ENCODE results near the gene NEUROD4. TPM values are rescaled to one million over a fixed set of nuclear protein-coding genes. Genes with fewer than 3 reads are reported as not detected.

The NEUROD4 gene
- total and polyA plus RNA-seq, 8 donors, result not detected

DNA sequence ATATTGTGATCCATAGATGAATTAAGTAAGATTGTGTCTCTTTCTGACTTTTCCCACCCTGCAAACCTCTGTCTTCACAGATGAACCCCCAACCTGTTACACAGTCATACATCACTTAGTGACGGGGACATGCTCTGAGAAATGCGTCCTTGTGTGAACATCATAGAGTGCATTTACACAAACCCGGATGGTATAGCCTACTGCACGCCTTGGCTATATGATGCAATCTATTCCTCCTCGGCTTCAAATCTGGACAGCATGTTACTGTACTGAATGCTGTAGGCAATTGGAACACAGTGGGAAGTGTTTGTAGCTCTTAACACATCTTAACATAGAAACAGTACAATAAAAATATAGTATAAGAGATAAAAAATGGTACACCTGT is 27.8 kb upstream of the NEUROD4 start:
- WGBS, 5 donors, result 83 to 91% (median 86%) methylated on average over 5 of the region's 5 CpGs
- intact Hi-C loops (cut with DNase I; ENCODE audit: low total_unique reads), result loop anchor here (5.0 kb wide), 1 partner anchor 80 kb away; no protein-coding TSS in a partner anchor
- no peaks in the 10 kb centered on the region for H3K36me3 ChIP-seq
- DNase-seq, result no peak
- H3K27me3 ChIP-seq, result peaks cover 0 to 7% (median 0%) of the 10 kb centered on the region in 3 donors
- H3K4me1 ChIP-seq, result no peaks in the 10 kb centered on the region
- no peak overlapping the region for H3K27ac ChIP-seq
- TF ChIP-seq EP300 (IDR thresholded peaks at IDR 0.05), result no peak
- TF ChIP-seq POLR2A (IDR thresholded peaks at IDR 0.05), result no peak
- no peak for TF ChIP-seq POLR2AphosphoS5 (IDR thresholded peaks at IDR 0.05)
- TF ChIP-seq, protein P1, sequence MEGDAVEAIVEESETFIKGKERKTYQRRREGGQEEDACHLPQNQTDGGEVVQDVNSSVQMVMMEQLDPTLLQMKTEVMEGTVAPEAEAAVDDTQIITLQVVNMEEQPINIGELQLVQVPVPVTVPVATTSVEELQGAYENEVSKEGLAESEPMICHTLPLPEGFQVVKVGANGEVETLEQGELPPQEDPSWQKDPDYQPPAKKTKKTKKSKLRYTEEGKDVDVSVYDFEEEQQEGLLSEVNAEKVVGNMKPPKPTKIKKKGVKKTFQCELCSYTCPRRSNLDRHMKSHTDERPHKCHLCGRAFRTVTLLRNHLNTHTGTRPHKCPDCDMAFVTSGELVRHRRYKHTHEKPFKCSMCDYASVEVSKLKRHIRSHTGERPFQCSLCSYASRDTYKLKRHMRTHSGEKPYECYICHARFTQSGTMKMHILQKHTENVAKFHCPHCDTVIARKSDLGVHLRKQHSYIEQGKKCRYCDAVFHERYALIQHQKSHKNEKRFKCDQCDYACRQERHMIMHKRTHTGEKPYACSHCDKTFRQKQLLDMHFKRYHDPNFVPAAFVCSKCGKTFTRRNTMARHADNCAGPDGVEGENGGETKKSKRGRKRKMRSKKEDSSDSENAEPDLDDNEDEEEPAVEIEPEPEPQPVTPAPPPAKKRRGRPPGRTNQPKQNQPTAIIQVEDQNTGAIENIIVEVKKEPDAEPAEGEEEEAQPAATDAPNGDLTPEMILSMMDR (IDR thresholded peaks at IDR 0.05), result no peak
- H3K9me3 ChIP-seq, result no peaks in the 10 kb centered on the region
- no peak overlapping the region for H3K4me3 ChIP-seq

- peak; percentile 42 to 86 for DNase-seq
- no peaks in the 10 kb centered on the region for H3K4me1 ChIP-seq
- H3K27me3 ChIP-seq, result peaks cover 0 to 7% (median 0%) of the 10 kb centered on the region in 3 donors
- TF ChIP-seq EP300 (IDR thresholded peaks at IDR 0.05), result no peak
- TF ChIP-seq, protein P1 (IDR thresholded peaks at IDR 0.05), result peak in 5 of 7 experiments; percentile 78 to 92 (median 85)
- intact Hi-C loops (cut with DNase I; ENCODE audit: low total_unique reads), result loop anchor here (5.0 kb wide), 1 partner anchor 79 kb away; no protein-coding TSS in a partner anchor
- H3K9me3 ChIP-seq, result no peaks in the 10 kb centered on the region
- H3K36me3 ChIP-seq, result no peaks in the 10 kb centered on the region
- no peak overlapping the region for H3K27ac ChIP-seq
- no peak overlapping the region for H3K4me3 ChIP-seq
- 17 to 28% (median 22%) methylated on average over 12 of the region's 12 CpGs for WGBS, 5 donors
These were observed 26.5 kb upstream of the NEUROD4 start for GRCh38 chr12:54993181-54993835.

DNA sequence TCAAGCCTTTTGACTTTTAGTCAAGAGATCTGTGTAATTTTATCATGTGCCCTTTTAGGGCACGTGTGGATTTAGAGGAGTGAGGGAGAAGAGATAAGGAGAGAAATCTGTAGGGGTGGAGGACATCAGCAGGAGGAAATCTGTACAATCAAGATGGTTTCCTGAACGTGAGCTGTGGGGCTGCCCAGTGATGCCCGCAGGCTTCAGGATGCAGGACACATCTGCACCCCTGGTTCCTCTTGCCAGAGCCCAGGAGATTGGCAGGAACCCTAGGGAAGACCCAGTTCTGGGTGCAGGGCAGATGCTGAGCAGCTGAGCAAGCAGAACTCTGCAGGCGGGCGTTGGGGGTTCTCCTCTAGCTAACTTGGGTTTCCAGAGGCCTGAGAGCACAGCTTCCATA is 23.6 kb upstream of the NEUROD4 start:
- no peak for TF ChIP-seq EP300 (IDR thresholded peaks at IDR 0.05)
- Histone ChIP-seq H3K27ac (no peak overlapping the region), H3K4me1 (no peaks in the 10 kb centered on the region), H3K27me3 (peaks cover 0 to 7% (median 0%) of the 10 kb centered on the region in 3 donors), H3K36me3 (no peaks in the 10 kb centered on the region), H3K9me3 (no peaks in the 10 kb centered on the region), H3K4me3 (no peak overlapping the region)
- WGBS, 5 donors, result 39 to 58% (median 53%) methylated on average over 3 to 5 of the region's 5 CpGs
- intact Hi-C loops (cut with DNase I; ENCODE audit: low total_unique reads), result no loop called here
- DNase-seq, result no peak

GRCh38 chr12:54997929-54998522 is 21.7 kb upstream of the NEUROD4 start:
- Histone ChIP-seq H3K36me3 (no peaks in the 10 kb centered on the region), H3K9me3 (no peaks in the 10 kb centered on the region), H3K4me3 (no peak overlapping the region), H3K27ac (no peak overlapping the region), H3K27me3 (peaks cover 0 to 15% (median 0%) of the 10 kb centered on the region in 3 donors), H3K4me1 (no peaks in the 10 kb centered on the region)
- intact Hi-C loops (cut with DNase I; ENCODE audit: low total_unique reads), result no loop called here
- TF ChIP-seq POLR2A (IDR thresholded peaks at IDR 0.05) (no peak), POLR2AphosphoS5 (IDR thresholded peaks at IDR 0.05) (no peak), EP300 (IDR thresholded peaks at IDR 0.05) (no peak)
- TF ChIP-seq, protein P1 (IDR thresholded peaks at IDR 0.05), result no peak
- 52 to 71% (median 63%) methylated on average over 4 of the region's 4 CpGs for WGBS, 5 donors
- DNase-seq, result no peak
